Measurements from ENCODE around the gene TRPM3.

Gene TRPM3

DNA sequence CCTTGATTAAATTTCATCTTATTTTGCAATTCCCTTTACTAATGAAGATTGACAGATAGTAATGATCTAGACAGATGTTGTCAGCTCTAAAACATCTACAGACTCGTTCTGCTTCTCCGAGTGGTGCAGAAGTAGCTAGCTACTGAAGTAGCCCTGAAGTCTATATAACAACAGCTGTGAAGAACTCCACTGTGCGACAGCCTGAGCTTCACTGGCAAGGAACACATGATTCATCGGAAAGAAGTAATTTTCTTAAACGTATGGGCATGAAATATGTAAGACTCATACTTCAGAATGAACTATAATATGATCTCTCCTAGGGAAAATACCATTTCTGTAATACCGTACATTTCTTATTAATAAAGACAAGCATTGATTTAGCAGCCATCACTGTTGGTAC, 96.2 kb downstream of the TRPM3 start:
- Histone ChIP-seq H3K27me3 (ENCODE audit: control insufficient read depth in 1 of 2, insufficient read depth in 2 of 2, low read length in 2 of 2) (no peaks in the 10 kb centered on the region), H3K4me1 (ENCODE audit: control insufficient read depth in 1 of 2, insufficient read depth in 2 of 2, low read length in 2 of 2) (no peaks in the 10 kb centered on the region), H3K4me3 (ENCODE audit: low read depth in 1 of 2, low read length in 2 of 2) (no peak overlapping the region), H3K27ac (ENCODE audit: low read depth, low read length) (no peak overlapping the region), H3K9me3 (ENCODE audit: control insufficient read depth in 1 of 2, low read length in 2 of 2) (no peaks in the 10 kb centered on the region), H3K9ac (ENCODE audit: low read depth in 1 of 2, low read length in 2 of 2) (no peak overlapping the region), H3K36me3 (ENCODE audit: control insufficient read depth in 1 of 2, insufficient read depth in 2 of 2, low read length in 2 of 2) (no peaks in the 10 kb centered on the region)

DNA sequence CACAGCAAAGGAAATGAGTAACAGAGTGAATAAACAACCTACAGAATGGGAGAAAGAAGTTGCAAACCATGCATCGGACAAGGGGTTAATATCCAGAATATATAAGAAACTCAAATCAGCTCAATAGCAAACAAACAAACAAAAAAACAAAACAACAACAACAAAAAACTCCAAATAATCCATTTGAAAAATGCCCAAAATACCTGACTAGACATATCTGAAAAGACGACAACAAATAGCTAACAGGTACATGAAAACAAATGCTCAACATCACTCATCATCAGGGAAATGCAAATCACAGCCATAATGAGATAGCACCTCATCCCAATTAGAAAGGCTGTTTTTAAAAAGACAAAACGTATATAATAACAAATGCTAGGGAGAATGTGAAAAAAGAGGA, 111.2 kb downstream of the TRPM3 start:
- Histone ChIP-seq H3K27ac (ENCODE audit: low read depth, low read length) (no peak overlapping the region), H3K4me1 (ENCODE audit: control insufficient read depth in 1 of 2, insufficient read depth in 2 of 2, low read length in 2 of 2) (no peaks in the 10 kb centered on the region), H3K27me3 (ENCODE audit: control insufficient read depth in 1 of 2, insufficient read depth in 2 of 2, low read length in 2 of 2) (no peaks in the 10 kb centered on the region), H3K36me3 (ENCODE audit: control insufficient read depth in 1 of 2, insufficient read depth in 2 of 2, low read length in 2 of 2) (no peaks in the 10 kb centered on the region), H3K4me3 (ENCODE audit: low read depth in 1 of 2, low read length in 2 of 2) (no peak overlapping the region), H3K9me3 (ENCODE audit: control insufficient read depth in 1 of 2, low read length in 2 of 2) (peaks cover 3 to 4% of the 10 kb centered on the region in 2 donors), H3K9ac (ENCODE audit: low read depth in 1 of 2, low read length in 2 of 2) (no peak overlapping the region)

DNA sequence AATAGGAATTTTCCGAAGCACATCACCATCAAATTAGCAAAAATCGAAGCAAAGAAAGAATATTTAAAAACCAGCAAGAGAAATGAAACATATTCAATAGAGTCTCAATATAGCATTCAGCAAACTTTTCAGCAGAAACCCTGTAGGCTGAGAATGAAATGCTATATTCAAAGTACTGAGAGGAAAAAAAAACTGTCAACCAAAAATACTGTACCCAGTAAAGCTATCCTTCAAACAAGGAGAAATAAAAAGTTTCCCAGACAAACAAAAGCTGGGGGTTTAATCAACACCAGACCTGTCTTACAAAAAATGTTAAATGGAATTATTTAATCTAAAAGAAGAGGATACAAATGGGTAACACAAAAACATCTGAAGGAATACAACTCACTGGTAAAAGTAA, 116.0 kb downstream of the TRPM3 start:
- no peak overlapping the region for H3K9ac ChIP-seq (ENCODE audit: low read depth in 1 of 2, low read length in 2 of 2)
- H3K27ac ChIP-seq (ENCODE audit: low read depth, low read length): no peak overlapping the region
- no peak overlapping the region for H3K4me3 ChIP-seq (ENCODE audit: low read depth in 1 of 2, low read length in 2 of 2)
- H3K36me3 ChIP-seq (ENCODE audit: control insufficient read depth in 1 of 2, insufficient read depth in 2 of 2, low read length in 2 of 2): no peaks in the 10 kb centered on the region
- no peaks in the 10 kb centered on the region for H3K27me3 ChIP-seq (ENCODE audit: control insufficient read depth in 1 of 2, insufficient read depth in 2 of 2, low read length in 2 of 2)
- no peaks in the 10 kb centered on the region for H3K4me1 ChIP-seq (ENCODE audit: control insufficient read depth in 1 of 2, insufficient read depth in 2 of 2, low read length in 2 of 2)
- H3K9me3 ChIP-seq (ENCODE audit: control insufficient read depth in 1 of 2, low read length in 2 of 2): peaks cover 9 to 12% of the 10 kb centered on the region in 2 donors

DNA sequence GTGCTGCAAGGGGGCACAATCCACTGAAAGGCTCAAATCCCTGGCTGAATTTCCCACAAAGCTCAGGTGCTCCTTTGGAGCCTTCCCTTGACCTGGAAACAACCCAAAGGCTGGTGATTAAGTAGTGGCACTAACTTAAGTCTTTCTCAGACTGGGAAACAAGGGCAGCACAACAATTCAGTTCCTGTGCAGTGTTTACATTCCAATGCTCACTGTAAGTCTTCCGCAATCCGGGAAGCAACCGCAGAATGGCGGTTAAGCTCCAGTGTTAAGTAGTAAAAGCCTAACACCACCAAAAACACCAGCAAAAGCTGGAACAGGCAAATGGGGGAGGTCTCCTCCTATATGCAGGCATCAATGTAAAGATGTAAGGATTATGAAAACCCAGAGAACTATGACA, 117.2 kb downstream of the TRPM3 start:
- Histone ChIP-seq H3K4me1 (ENCODE audit: control insufficient read depth in 1 of 2, insufficient read depth in 2 of 2, low read length in 2 of 2) (no peaks in the 10 kb centered on the region), H3K9me3 (ENCODE audit: control insufficient read depth in 1 of 2, low read length in 2 of 2) (peaks cover 9 to 12% of the 10 kb centered on the region in 2 donors), H3K27me3 (ENCODE audit: control insufficient read depth in 1 of 2, insufficient read depth in 2 of 2, low read length in 2 of 2) (no peaks in the 10 kb centered on the region), H3K4me3 (ENCODE audit: low read depth in 1 of 2, low read length in 2 of 2) (no peak overlapping the region), H3K36me3 (ENCODE audit: control insufficient read depth in 1 of 2, insufficient read depth in 2 of 2, low read length in 2 of 2) (no peaks in the 10 kb centered on the region), H3K9ac (ENCODE audit: low read depth in 1 of 2, low read length in 2 of 2) (no peak overlapping the region), H3K27ac (ENCODE audit: low read depth, low read length) (no peak overlapping the region)

DNA sequence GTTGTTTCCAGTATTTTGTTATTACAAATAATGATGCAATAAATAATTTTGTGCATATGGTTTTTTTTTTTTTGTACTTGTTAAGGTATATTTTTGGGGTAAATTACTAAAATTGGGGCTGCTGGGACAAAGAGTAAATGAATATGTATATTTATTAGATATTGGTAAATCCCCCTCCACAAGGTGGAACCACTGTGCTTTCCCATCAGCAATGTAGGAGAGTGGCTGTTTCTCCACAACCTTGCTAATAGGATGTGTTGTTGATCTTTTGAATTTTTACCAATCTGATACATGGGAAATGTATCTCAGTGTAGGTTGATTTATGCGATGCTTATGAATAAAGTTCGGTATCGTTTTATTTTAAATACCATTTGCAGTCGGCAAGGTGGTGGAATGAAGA, 118.1 kb downstream of the TRPM3 start:
- Histone ChIP-seq H3K9ac (ENCODE audit: low read depth in 1 of 2, low read length in 2 of 2) (no peak overlapping the region), H3K4me3 (ENCODE audit: low read depth in 1 of 2, low read length in 2 of 2) (no peak overlapping the region), H3K27me3 (ENCODE audit: control insufficient read depth in 1 of 2, insufficient read depth in 2 of 2, low read length in 2 of 2) (no peaks in the 10 kb centered on the region), H3K9me3 (ENCODE audit: control insufficient read depth in 1 of 2, low read length in 2 of 2) (peaks cover 9 to 12% of the 10 kb centered on the region in 2 donors), H3K27ac (ENCODE audit: low read depth, low read length) (no peak overlapping the region), H3K36me3 (ENCODE audit: control insufficient read depth in 1 of 2, insufficient read depth in 2 of 2, low read length in 2 of 2) (no peaks in the 10 kb centered on the region), H3K4me1 (ENCODE audit: control insufficient read depth in 1 of 2, insufficient read depth in 2 of 2, low read length in 2 of 2) (no peaks in the 10 kb centered on the region)

DNA sequence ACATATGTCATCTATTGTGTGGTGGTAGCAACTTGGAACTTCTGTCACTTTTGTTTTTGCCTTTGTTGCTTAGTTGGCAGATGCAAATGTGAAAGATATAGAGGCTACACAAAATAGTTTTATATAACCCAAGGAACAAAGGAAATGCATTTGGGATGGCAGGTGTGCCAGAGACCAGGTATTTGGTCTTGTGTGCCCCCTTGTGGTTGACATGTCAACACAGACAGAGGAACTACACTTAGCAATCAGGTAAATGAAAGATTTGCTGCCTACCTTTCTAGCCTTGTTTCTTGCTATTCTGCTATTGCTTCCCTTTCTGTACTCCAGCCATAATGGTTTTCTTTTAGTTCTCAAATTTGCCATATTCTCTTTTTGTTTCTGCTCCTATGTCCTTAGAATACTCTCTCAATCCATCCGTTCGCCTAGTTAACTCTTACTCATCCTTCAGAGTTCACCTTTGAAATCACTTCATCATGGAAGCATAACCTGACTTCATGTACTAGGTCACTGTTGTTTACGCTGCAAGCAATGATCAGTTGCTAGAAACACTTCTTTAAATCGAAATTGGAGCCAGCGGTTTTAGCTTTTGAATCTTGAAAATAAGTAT, 119.5 kb downstream of the TRPM3 start:
- Histone ChIP-seq H3K9ac (ENCODE audit: low read depth in 1 of 2, low read length in 2 of 2) (no peak overlapping the region), H3K4me1 (ENCODE audit: control insufficient read depth in 1 of 2, insufficient read depth in 2 of 2, low read length in 2 of 2) (no peaks in the 10 kb centered on the region), H3K9me3 (ENCODE audit: control insufficient read depth in 1 of 2, low read length in 2 of 2) (peaks cover 9 to 12% of the 10 kb centered on the region in 2 donors), H3K36me3 (ENCODE audit: control insufficient read depth in 1 of 2, insufficient read depth in 2 of 2, low read length in 2 of 2) (no peaks in the 10 kb centered on the region), H3K27me3 (ENCODE audit: control insufficient read depth in 1 of 2, insufficient read depth in 2 of 2, low read length in 2 of 2) (no peaks in the 10 kb centered on the region), H3K4me3 (ENCODE audit: low read depth in 1 of 2, low read length in 2 of 2) (no peak overlapping the region), H3K27ac (ENCODE audit: low read depth, low read length) (no peak overlapping the region)

DNA sequence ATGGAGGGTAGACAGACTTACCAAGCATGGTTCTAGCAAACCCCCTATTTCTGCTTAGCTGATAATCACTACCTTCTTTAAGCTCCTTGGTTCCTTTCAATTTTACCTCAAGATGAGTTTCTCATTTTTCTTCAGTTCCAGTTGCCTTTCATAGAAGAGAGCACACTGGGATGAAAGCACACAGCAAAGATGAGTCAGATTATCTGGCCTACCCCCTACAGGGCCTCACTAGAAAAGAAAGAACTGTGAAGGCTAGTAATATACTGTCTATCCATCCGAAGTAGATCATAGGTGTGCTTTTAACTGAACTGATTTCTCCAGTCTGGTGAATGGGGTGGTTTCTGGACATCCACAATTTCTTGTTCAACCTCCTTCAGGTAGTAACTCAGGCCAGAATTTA, 122.5 kb downstream of the TRPM3 start:
- H3K27me3 ChIP-seq (ENCODE audit: control insufficient read depth in 1 of 2, insufficient read depth in 2 of 2, low read length in 2 of 2): no peaks in the 10 kb centered on the region

DNA sequence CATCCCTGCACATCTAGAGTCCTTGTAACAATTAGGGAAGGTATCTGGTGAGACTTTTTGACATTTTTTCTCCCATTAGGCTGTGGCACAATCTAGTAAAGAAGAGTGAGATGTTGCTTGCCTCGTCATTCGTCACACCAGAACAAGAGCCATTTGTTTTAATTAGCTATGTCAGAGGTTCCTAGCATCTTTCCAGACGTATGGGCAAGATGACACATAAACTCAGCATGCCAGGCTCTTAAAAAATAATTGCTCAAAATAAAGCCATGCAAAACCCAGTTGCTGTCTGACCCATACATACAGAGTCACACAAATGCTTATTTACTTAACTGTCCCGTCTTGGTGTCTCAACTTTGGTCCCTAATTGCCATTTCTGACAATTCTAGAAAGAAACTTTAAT, 125.9 kb downstream of the TRPM3 start:
- no peak overlapping the region for H3K27ac ChIP-seq (ENCODE audit: low read depth, low read length)
- H3K9me3 ChIP-seq (ENCODE audit: control insufficient read depth in 1 of 2, low read length in 2 of 2): no peaks in the 10 kb centered on the region

More for the DNA sequence above, 122.5 kb downstream of the TRPM3 start:
- Histone ChIP-seq H3K27ac (ENCODE audit: low read depth, low read length) (no peak overlapping the region), H3K4me3 (ENCODE audit: low read depth in 1 of 2, low read length in 2 of 2) (no peak overlapping the region), H3K4me1 (ENCODE audit: control insufficient read depth in 1 of 2, insufficient read depth in 2 of 2, low read length in 2 of 2) (no peaks in the 10 kb centered on the region), H3K36me3 (ENCODE audit: control insufficient read depth in 1 of 2, insufficient read depth in 2 of 2, low read length in 2 of 2) (no peaks in the 10 kb centered on the region), H3K9me3 (ENCODE audit: control insufficient read depth in 1 of 2, low read length in 2 of 2) (peaks cover 0 to under 1% of the 10 kb centered on the region in 2 donors), H3K9ac (ENCODE audit: low read depth in 1 of 2, low read length in 2 of 2) (no peak overlapping the region)

DNA sequence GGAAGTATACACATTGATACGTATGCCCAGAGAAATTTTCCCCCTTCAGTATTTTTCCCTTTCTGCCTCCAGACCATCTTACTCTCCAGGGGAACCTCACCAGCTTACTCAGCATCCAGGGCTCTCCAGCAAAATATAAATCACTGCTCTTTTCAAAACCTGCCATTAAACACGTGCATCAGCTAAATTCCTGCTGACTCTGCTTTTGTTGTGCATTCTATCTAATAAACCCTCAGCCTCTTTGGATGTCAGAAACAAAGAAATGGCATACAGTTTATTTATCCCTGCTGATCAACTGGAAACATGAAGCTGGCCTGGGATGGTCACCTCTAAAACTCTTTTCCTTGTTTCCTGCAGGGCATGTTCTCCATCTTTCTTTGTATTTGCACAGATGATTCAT, 126.8 kb downstream of the TRPM3 start:
- Histone ChIP-seq H3K36me3 (ENCODE audit: control insufficient read depth in 1 of 2, insufficient read depth in 2 of 2, low read length in 2 of 2) (no peaks in the 10 kb centered on the region), H3K27me3 (ENCODE audit: control insufficient read depth in 1 of 2, insufficient read depth in 2 of 2, low read length in 2 of 2) (no peaks in the 10 kb centered on the region), H3K9me3 (ENCODE audit: control insufficient read depth in 1 of 2, low read length in 2 of 2) (no peaks in the 10 kb centered on the region), H3K4me1 (ENCODE audit: control insufficient read depth in 1 of 2, insufficient read depth in 2 of 2, low read length in 2 of 2) (no peaks in the 10 kb centered on the region), H3K4me3 (ENCODE audit: low read depth in 1 of 2, low read length in 2 of 2) (no peak overlapping the region), H3K27ac (ENCODE audit: low read depth, low read length) (no peak overlapping the region), H3K9ac (ENCODE audit: low read depth in 1 of 2, low read length in 2 of 2) (no peak overlapping the region)

More for the DNA sequence above, 125.9 kb downstream of the TRPM3 start:
- Histone ChIP-seq H3K27me3 (ENCODE audit: control insufficient read depth in 1 of 2, insufficient read depth in 2 of 2, low read length in 2 of 2) (no peaks in the 10 kb centered on the region), H3K9ac (ENCODE audit: low read depth in 1 of 2, low read length in 2 of 2) (no peak overlapping the region), H3K4me3 (ENCODE audit: low read depth in 1 of 2, low read length in 2 of 2) (no peak overlapping the region), H3K36me3 (ENCODE audit: control insufficient read depth in 1 of 2, insufficient read depth in 2 of 2, low read length in 2 of 2) (no peaks in the 10 kb centered on the region), H3K4me1 (ENCODE audit: control insufficient read depth in 1 of 2, insufficient read depth in 2 of 2, low read length in 2 of 2) (no peaks in the 10 kb centered on the region)

DNA sequence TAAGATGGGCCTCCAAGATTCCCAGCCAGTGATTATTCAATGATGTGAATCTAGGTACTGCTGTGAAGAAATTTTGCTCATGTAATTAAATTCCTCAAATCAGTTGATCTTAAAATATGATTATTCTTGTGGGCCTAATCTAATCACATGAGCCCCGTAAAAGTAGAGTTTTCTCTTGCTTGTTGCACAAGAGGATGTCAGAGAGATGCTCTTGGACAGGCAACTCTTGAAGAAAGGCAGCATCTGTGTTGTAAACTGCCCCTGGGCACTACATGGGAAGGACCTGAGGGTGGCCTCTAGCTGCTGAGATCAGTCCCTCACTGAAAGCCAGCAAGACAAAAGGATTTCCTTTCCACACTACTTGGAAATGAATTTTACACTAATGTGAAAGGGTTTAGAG, 132.9 kb downstream of the TRPM3 start:
- H3K27me3 ChIP-seq (ENCODE audit: control insufficient read depth in 1 of 2, insufficient read depth in 2 of 2, low read length in 2 of 2): no peaks in the 10 kb centered on the region
- peaks cover under 1 to 4% of the 10 kb centered on the region in 2 donors for H3K9me3 ChIP-seq (ENCODE audit: control insufficient read depth in 1 of 2, low read length in 2 of 2)
- H3K4me3 ChIP-seq (ENCODE audit: low read depth in 1 of 2, low read length in 2 of 2): no peak overlapping the region
- H3K4me1 ChIP-seq (ENCODE audit: control insufficient read depth in 1 of 2, insufficient read depth in 2 of 2, low read length in 2 of 2): no peaks in the 10 kb centered on the region
- no peak overlapping the region for H3K27ac ChIP-seq (ENCODE audit: low read depth, low read length)
- H3K9ac ChIP-seq (ENCODE audit: low read depth in 1 of 2, low read length in 2 of 2): no peak overlapping the region
- H3K36me3 ChIP-seq (ENCODE audit: control insufficient read depth in 1 of 2, insufficient read depth in 2 of 2, low read length in 2 of 2): no peaks in the 10 kb centered on the region

DNA sequence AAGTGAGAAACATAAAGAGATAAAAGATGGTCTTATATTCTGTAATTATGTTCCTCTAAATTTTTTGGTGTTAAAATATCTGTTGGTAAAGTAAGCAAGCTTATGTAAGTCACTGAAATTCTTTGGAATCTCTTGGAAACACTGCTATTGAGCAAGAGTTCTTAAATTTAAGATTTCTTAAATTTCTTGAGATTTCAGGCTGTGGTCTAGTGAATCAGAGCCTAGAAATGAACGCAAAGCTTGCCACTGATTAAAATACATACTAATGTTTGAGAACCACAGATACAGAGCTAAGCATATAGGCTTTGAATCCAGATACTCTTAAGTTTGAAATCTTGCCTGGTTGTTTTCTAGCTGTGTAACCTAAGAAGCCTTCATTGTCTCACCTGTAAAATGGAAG, 133.4 kb downstream of the TRPM3 start:
- Histone ChIP-seq H3K4me1 (ENCODE audit: control insufficient read depth in 1 of 2, insufficient read depth in 2 of 2, low read length in 2 of 2) (no peaks in the 10 kb centered on the region), H3K27ac (ENCODE audit: low read depth, low read length) (no peak overlapping the region), H3K9ac (ENCODE audit: low read depth in 1 of 2, low read length in 2 of 2) (no peak overlapping the region)

More for the DNA sequence above, 133.4 kb downstream of the TRPM3 start:
- no peaks in the 10 kb centered on the region for H3K36me3 ChIP-seq (ENCODE audit: control insufficient read depth in 1 of 2, insufficient read depth in 2 of 2, low read length in 2 of 2)
- H3K27me3 ChIP-seq (ENCODE audit: control insufficient read depth in 1 of 2, insufficient read depth in 2 of 2, low read length in 2 of 2): no peaks in the 10 kb centered on the region
- H3K4me3 ChIP-seq (ENCODE audit: low read depth in 1 of 2, low read length in 2 of 2): no peak overlapping the region
- peaks cover 4 to 8% of the 10 kb centered on the region in 2 donors for H3K9me3 ChIP-seq (ENCODE audit: control insufficient read depth in 1 of 2, low read length in 2 of 2)

Measured in duodenal mucosa (tissue), 2 donors.